Measurements from ENCODE around the gene AKAP1. TPM values are rescaled to one million over a fixed set of nuclear protein-coding genes. Genes with fewer than 3 reads are reported as not detected.

Gene AKAP1
- total and polyA plus RNA-seq, 2 of the 8 experiments (the other 6 are each of a cell fraction or from before 2014, with no cell fraction given) = 120 to 156 TPM

- H2BK120ac ChIP-seq (replicated peaks; ENCODE audit: low read depth, low read length) = no peak overlapping the region
- H3K36me3 ChIP-seq (ENCODE audit: control insufficient read depth in 2 of 4, insufficient read depth in 4 of 4, low read length in 3 of 4) = no peaks in the 10 kb centered on the region
- FAIRE-seq (no peak), DNase-seq (ENCODE audit: low read depth in 1 of 2, low spot score in 2 of 2) (no peak)
- no peak overlapping the region for H3K23ac ChIP-seq (ENCODE audit: insufficient read length)
- H4K8ac ChIP-seq (ENCODE audit: extremely low read depth, insufficient read depth, low read length) = no peak overlapping the region
- H3K9me3 ChIP-seq (ENCODE audit: insufficient read depth in 2 of 2, low read depth in 1 of 2, low read length in 1 of 2) = no peaks in the 10 kb centered on the region
- H4K5ac ChIP-seq (ENCODE audit: insufficient read length, low read depth, low read length) = no peak overlapping the region
- H3K9ac ChIP-seq (replicated peaks in 1 of 4; ENCODE audit: extremely low read depth in 1 of 4, low read depth in 3 of 4, low read length in 3 of 4) = no peak overlapping the region
- H3K4me1 ChIP-seq (replicated peaks in 1 of 4; ENCODE audit: control insufficient read depth in 3 of 4, insufficient read depth in 4 of 4, low read length in 3 of 4) = peaks cover 0 to 8% (median 3%) of the 10 kb centered on the region in 4 experiments; a peak in 6 of 7 replicates
- CTCF ChIA-PET (ENCODE audit: partially characterized antibody) = interaction anchor here (0.6 to 1.6 kb wide), 7 partner anchors 14 to 673 kb away, joined by 3 to 5 read pairs (median 3); no protein-coding TSS in a partner anchor
- H2BK15ac ChIP-seq (ENCODE audit: low read length) = no peak overlapping the region
- no peak overlapping the region for H3K4me2 ChIP-seq (ENCODE audit: insufficient read depth in 1 of 2, low read depth in 2 of 2, low read length in 2 of 2)
- H3K23me2 ChIP-seq (ENCODE audit: low read depth, low read length) = no peaks in the 10 kb centered on the region
- H2BK20ac ChIP-seq (ENCODE audit: low read length) = no peak overlapping the region
- no peaks in the 10 kb centered on the region for H3K79me2 ChIP-seq (ENCODE audit: control insufficient read depth in 1 of 2, insufficient read depth in 2 of 2, low read length in 2 of 2)
- no peak overlapping the region for H2AK5ac ChIP-seq (ENCODE audit: low read depth, low read length)
- H3K18ac ChIP-seq (ENCODE audit: extremely low read depth, low read length) = no peak overlapping the region
- no peak overlapping the region for H4K91ac ChIP-seq (replicated peaks; ENCODE audit: insufficient read length, low read length)
- no peaks in the 10 kb centered on the region for H3K79me1 ChIP-seq (ENCODE audit: low read depth, low read length)
- H2BK12ac ChIP-seq (ENCODE audit: low read depth, low read length) = no peak overlapping the region
- H3K4me3 ChIP-seq (ENCODE audit: extremely low read depth in 1 of 4, insufficient read depth in 2 of 4, low read depth in 3 of 4, low read length in 4 of 4) = no peak overlapping the region
- H3K27ac ChIP-seq (ENCODE audit: low read depth, low read length) = no peak overlapping the region
- no peak overlapping the region for H3K14ac ChIP-seq (ENCODE audit: insufficient read length)
- H3K27me3 ChIP-seq (replicated peaks in 1 of 4; ENCODE audit: control insufficient read depth in 3 of 4, extremely low read depth in 1 of 4, insufficient read depth in 3 of 4, low read length in 3 of 4) = no peaks in the 10 kb centered on the region
- WGBS, 2 experiments (ENCODE audit: extremely low coverage in 1 of 2, insufficient coverage in 1 of 2, insufficient read length in 1 of 2, insufficient replicate concordance in 2 of 2, low coverage in 1 of 2, low lambda C conversion rate in 2 of 2, missing lambda C conversion rate in 1 of 2) = 60% methylated on average over 1 of the region's 2 CpGs; no CpG with 5 or more reads in 1 of the 2 experiments
- no peak overlapping the region for H3K4ac ChIP-seq (replicated peaks; ENCODE audit: insufficient read length, low read depth, low read length)
- no peak overlapping the region for H2BK5ac ChIP-seq (ENCODE audit: low read depth, low read length)
- H4K20me1 ChIP-seq (replicated peaks in 1 of 2; ENCODE audit: control insufficient read depth in 1 of 2, insufficient read depth in 2 of 2, low read length in 2 of 2) = no peaks in the 10 kb centered on the region
- H3K56ac ChIP-seq (replicated peaks; ENCODE audit: insufficient read length, low read depth, low read length) = no peak overlapping the region
- POLR2A ChIA-PET (ENCODE audit: partially characterized antibody) = no interaction called here
- H2AFZ ChIP-seq (ENCODE audit: low read length) = no peak overlapping the region
- TF ChIP-seq NRF1 (IDR thresholded peaks at IDR 0.05; ENCODE audit: low read depth, low read length) (no peak), FOSL1 (IDR thresholded peaks at IDR 0.05; ENCODE audit: insufficient read depth, low read depth, low read length) (no peak), TAF7 (optimal IDR thresholded peaks at IDR 0.05; ENCODE audit: borderline replicate concordance, low read depth, low read length) (no peak), BRCA1 (IDR thresholded peaks at IDR 0.05; ENCODE audit: low read depth, low read length) (no peak), SAP30 (IDR thresholded peaks at IDR 0.05; ENCODE audit: insufficient read depth, insufficient replicate concordance, low read length) (no peak), SRF (IDR thresholded peaks at IDR 0.05; ENCODE audit: low read depth, low read length) (no peak), CEBPB (IDR thresholded peaks at IDR 0.05; ENCODE audit: low read depth, low read length) (no peak), RFX5 (IDR thresholded peaks at IDR 0.05; ENCODE audit: borderline replicate concordance, low read depth, low read length) (no peak), CHD2 (IDR thresholded peaks at IDR 0.05; ENCODE audit: low read length) (no peak), ATF2 (IDR thresholded peaks at IDR 0.05; ENCODE audit: low read length) (no peak), RAD21 (IDR thresholded peaks at IDR 0.05 in 1 of 2, conservative IDR thresholded peaks at IDR 0.05 in 1 of 2; ENCODE audit: low read depth in 2 of 2, low read length in 2 of 2) (no peak), CHD1 (IDR thresholded peaks at IDR 0.05; ENCODE audit: low read depth, low read length) (no peak), ZNF274 (IDR thresholded peaks at IDR 0.05; ENCODE audit: borderline replicate concordance, extremely low read depth, low read length) (no peak)
These were observed 47.6 kb downstream of the AKAP1 start for GRCh38 chr17:57132663-57133062.

All from H1 (cell line).